Activated B cell treated with CpG ODN at 0.5 μM for 24 hours (primary cell): ENCODE data around the gene CACNA2D3. TPM values are rescaled to one million over a fixed set of nuclear protein-coding genes. Genes with fewer than 3 reads are reported as not detected.

Source experiments
- ATAC-seq: fragments of 200-7000 bp; cut with Tn5 transposase; one replicate; pipeline ENCODE4 v1.10.0; 2021; ENCODE audit warnings: low read depth, mild to moderate bottlenecking, moderate library complexity
- CTCF ChIA-PET: fragments of 350-600 bp; sonication (Branson Sonifier 250); formaldehyde crosslinking; loops from one replicate; lab custom pipeline; 2021; ENCODE audit warnings: antibody characterized with exemption; lab: Charles Lee
- POLR2A ChIA-PET: fragments of 350-600 bp; sonication (Branson Sonifier 250); formaldehyde crosslinking; loops from one replicate; lab custom pipeline; 2021; ENCODE audit warnings: antibody characterized with exemption; lab: Charles Lee
- DNase-seq: peaks from one replicate; pipeline ENCODE4 v3.0.0; 2022
- H3K27ac Mint-ChIP-seq: one replicate; pipeline ENCODE4 v1.8.0; 2020; ENCODE audit warnings: mixed read lengths
- H3K27me3 Mint-ChIP-seq: one replicate; pipeline ENCODE4 v1.8.0; 2021; ENCODE audit warnings: mixed read lengths
- H3K36me3 Mint-ChIP-seq: one replicate; pipeline ENCODE4 v1.8.0; 2021; ENCODE audit warnings: low read depth, mixed read lengths
- H3K4me1 Mint-ChIP-seq: one replicate; pipeline ENCODE4 v1.8.0; 2021; ENCODE audit warnings: mixed read lengths
- H3K4me3 Mint-ChIP-seq: one replicate; pipeline ENCODE4 v1.8.0; 2020; ENCODE audit warnings: mild to moderate bottlenecking, mixed read lengths
- H3K9me3 Mint-ChIP-seq: one replicate; pipeline ENCODE4 v1.8.0; 2020; ENCODE audit warnings: mixed read lengths
- intact Hi-C: fragments of 100-400 bp; cut with micrococcal nuclease; formaldehyde crosslinking; loops from one replicate; pipeline ENCODE4 v1.15.1; 2024
- total RNA-seq: library from RNA; stranded (reverse); gene quantifications from 2 replicates; pipeline ENCODE4 v1.2.3, GENCODE V29; 2022
- TF ChIP-seq, protein P1 (sequence below): fragments of 200-600 bp; IDR thresholded peaks from one replicate; pipeline ENCODE4 v1.8.0; 2022; ENCODE audit warnings: antibody characterized with exemption, mild to moderate bottlenecking

Gene CACNA2D3
- total RNA-seq, 1 donor from 2014 or later: not detected

DNA sequence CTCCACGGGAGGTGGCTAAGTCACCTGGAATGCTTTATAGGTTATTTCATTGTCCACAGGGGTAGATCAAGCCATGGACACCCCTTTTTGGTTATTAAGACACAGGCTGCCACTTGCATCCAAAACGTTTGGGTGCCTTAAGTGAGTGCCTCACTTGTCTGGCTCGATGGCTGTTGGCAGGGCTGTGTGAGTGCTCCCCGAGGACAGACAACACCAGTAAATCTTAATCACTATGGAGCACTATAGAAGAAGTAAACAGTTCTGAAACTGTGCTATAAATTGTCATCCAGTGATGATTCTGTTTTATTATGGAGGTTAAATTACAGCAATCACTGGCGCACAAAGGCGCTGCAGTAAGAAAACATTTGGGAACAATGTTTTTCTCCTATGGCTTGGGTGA is 215.5 kb downstream of the CACNA2D3 start:
- H3K27me3 Mint-ChIP-seq: no peaks in the 10 kb centered on the region
- CTCF ChIA-PET: no interaction called here
- H3K9me3 Mint-ChIP-seq: no peaks in the 10 kb centered on the region
- intact Hi-C loops: no loop called here
- TF ChIP-seq, protein P1, sequence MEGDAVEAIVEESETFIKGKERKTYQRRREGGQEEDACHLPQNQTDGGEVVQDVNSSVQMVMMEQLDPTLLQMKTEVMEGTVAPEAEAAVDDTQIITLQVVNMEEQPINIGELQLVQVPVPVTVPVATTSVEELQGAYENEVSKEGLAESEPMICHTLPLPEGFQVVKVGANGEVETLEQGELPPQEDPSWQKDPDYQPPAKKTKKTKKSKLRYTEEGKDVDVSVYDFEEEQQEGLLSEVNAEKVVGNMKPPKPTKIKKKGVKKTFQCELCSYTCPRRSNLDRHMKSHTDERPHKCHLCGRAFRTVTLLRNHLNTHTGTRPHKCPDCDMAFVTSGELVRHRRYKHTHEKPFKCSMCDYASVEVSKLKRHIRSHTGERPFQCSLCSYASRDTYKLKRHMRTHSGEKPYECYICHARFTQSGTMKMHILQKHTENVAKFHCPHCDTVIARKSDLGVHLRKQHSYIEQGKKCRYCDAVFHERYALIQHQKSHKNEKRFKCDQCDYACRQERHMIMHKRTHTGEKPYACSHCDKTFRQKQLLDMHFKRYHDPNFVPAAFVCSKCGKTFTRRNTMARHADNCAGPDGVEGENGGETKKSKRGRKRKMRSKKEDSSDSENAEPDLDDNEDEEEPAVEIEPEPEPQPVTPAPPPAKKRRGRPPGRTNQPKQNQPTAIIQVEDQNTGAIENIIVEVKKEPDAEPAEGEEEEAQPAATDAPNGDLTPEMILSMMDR: no peak
- no peak for ATAC-seq
- no peaks in the 10 kb centered on the region for H3K4me1 Mint-ChIP-seq
- POLR2A ChIA-PET: no interaction called here
- H3K4me3 Mint-ChIP-seq: no peak overlapping the region
- H3K27ac Mint-ChIP-seq: no peak overlapping the region
- no peak for DNase-seq
- no peaks in the 10 kb centered on the region for H3K36me3 Mint-ChIP-seq

DNA sequence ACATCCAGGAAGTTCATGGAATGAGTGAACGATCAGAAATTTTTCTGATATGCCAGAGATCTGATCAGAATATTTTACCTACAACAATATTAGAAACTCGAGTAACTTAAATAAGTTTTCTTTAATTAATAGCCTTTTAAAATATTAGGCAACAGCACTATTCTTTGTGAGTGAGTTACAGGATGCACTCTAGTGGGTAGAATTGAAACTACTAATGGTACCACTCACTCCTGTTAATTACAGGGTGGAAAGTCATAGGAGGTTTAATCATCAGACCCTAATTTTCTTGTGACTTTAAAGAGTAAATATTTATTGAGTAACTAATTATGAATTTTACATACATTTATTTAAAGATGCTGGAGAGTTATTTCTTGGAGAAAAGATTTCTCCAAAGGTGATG is 217.3 kb downstream of the CACNA2D3 start:
- Mint-ChIP-seq H3K27ac (no peak overlapping the region), H3K27me3 (no peaks in the 10 kb centered on the region), H3K4me3 (no peak overlapping the region), H3K4me1 (no peaks in the 10 kb centered on the region), H3K9me3 (no peaks in the 10 kb centered on the region), H3K36me3 (no peaks in the 10 kb centered on the region)
- intact Hi-C loops: no loop called here
- no peak for DNase-seq
- ATAC-seq: no peak
- TF ChIP-seq, protein P1: no peak
- POLR2A ChIA-PET: no interaction called here
- CTCF ChIA-PET: no interaction called here

DNA sequence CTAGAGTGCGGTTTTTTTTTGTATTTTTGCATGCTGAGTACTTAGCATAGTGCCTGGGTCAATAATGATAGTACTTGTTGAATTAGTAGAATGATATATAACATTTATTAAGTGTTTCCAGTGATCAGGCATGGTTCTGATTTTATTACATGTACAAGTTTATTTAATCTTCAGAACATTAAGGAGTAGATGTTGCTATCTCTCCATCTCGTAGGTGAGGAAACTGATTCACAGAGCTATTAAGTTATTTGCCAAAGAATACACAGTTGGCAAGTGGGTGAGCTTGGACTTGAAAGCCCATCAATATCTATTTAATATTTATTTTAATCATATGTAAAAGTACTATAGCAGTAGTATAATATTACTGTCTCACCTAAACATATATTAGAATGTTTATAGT is 219.5 kb downstream of the CACNA2D3 start:
- TF ChIP-seq, protein P1: no peak
- Mint-ChIP-seq H3K4me1 (no peaks in the 10 kb centered on the region), H3K27me3 (no peaks in the 10 kb centered on the region), H3K4me3 (no peak overlapping the region), H3K36me3 (no peaks in the 10 kb centered on the region), H3K27ac (no peak overlapping the region), H3K9me3 (no peaks in the 10 kb centered on the region)
- ATAC-seq (no peak), DNase-seq (no peak)
- intact Hi-C loops: no loop called here
- ChIA-PET CTCF (no interaction called here), POLR2A (no interaction called here)

DNA sequence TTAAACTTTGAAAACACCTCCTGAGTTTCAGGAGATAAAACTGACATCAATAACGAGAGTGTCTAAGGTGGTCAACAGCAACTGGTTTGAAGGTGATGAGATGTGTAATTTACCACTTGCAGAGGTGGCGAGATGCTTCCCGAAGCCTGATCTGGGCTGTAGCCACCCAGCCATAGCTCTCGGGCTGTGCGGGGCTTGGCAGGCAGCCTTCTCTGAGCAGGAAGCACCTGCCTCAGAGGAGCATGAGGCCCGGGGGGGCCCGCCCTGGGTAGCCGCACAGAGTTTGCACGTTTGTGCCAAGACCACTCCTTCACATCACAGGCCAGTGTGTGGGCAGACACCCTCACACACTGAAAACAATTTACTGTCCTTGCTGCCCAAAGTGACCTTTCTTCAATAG is 220.3 kb downstream of the CACNA2D3 start:
- H3K27ac Mint-ChIP-seq: no peak overlapping the region
- DNase-seq: no peak
- H3K4me3 Mint-ChIP-seq: no peak overlapping the region
- ATAC-seq: no peak
- no peaks in the 10 kb centered on the region for H3K4me1 Mint-ChIP-seq
- TF ChIP-seq, protein P1: no peak
- POLR2A ChIA-PET: no interaction called here
- intact Hi-C loops: no loop called here
- H3K36me3 Mint-ChIP-seq: no peaks in the 10 kb centered on the region
- CTCF ChIA-PET: no interaction called here
- H3K9me3 Mint-ChIP-seq: no peaks in the 10 kb centered on the region
- H3K27me3 Mint-ChIP-seq: no peaks in the 10 kb centered on the region

DNA sequence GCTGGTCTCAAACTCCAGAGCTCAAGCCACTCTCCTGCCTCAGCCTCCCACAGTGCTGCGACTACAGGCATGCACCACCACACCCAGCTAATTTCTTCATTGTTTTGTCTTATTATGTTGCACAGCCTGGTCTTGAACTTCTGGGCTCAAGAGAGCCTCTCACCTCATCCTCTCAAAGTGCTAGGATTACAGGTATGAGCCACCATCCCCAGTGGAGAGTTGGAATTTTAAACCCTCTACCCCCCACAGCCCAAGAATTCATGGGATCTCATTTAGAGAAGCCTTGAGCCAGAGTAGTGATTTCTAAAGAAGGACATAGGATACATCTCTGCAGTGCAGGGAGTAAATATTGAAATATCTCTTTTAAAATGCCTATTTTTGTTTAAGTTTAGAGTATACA is 221.1 kb downstream of the CACNA2D3 start:
- Mint-ChIP-seq H3K4me3 (no peak overlapping the region), H3K9me3 (no peaks in the 10 kb centered on the region), H3K27ac (no peak overlapping the region), H3K4me1 (no peaks in the 10 kb centered on the region), H3K27me3 (no peaks in the 10 kb centered on the region), H3K36me3 (no peaks in the 10 kb centered on the region)
- intact Hi-C loops: no loop called here
- CTCF ChIA-PET: no interaction called here
- TF ChIP-seq, protein P1: no peak
- ATAC-seq: no peak
- DNase-seq: no peak
- POLR2A ChIA-PET: no interaction called here
